ENCODE data around the gene SMIM36.

GRCh38 chr17:55409030-55409800 is 102.0 kb downstream of the SMIM36 start:
- TF ChIP-seq CTCF (conservative IDR thresholded peaks at IDR 0.05; ENCODE audit: low read depth in 2 of 2) (no peak), ETS1 (IDR thresholded peaks at IDR 0.05) (no peak), POLR2AphosphoS5 (IDR thresholded peaks at IDR 0.05; ENCODE audit: low read depth) (no peak), EZH2 (IDR thresholded peaks at IDR 0.05; ENCODE audit: low read depth, unreplicated experiment) (no peak), EZH2phosphoT487 (IDR thresholded peaks at IDR 0.05; ENCODE audit: unreplicated experiment) (no peak)
